Camera-type eye (tissue), 1 donor: Measurements from ENCODE around the gene OR8B2. TPM values are rescaled to one million over a fixed set of nuclear protein-coding genes. Genes with fewer than 3 reads are reported as not detected.

Experiments used
- total RNA-seq: library from RNA; depleted of rRNA; stranded (reverse); fragments of >200 nt; gene quantifications from one replicate; pipeline ENCODE4 v1.2.3, GENCODE V29; 2014

The OR8B2 gene, protein sequence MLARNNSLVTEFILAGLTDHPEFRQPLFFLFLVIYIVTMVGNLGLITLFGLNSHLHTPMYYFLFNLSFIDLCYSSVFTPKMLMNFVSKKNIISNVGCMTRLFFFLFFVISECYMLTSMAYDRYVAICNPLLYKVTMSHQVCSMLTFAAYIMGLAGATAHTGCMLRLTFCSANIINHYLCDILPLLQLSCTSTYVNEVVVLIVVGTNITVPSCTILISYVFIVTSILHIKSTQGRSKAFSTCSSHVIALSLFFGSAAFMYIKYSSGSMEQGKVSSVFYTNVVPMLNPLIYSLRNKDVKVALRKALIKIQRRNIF
- not detected for total RNA-seq

DNA sequence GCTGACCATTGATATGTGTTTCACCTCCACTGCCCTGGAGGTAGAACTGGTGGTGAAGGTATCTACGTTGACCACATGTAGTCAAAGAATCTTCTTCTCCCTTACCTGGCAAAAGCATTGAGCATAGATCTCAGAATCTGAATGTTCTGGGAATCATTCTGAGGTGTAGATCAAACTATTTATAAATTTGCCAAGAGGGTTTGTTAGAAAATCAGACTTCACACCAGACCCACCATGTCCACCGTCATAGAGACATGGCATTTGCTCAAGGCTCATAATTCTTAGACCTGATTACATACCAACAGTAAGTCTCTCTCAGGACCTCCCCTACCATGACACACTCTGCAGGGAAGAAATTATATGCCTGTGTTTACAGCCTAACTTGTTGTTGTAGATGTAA lies at the start of gene OR8B2:
OR8B2 (minus strand) TSS at position 101 of the 400 bp plus-strand sequence. CDS start 1,156 bp downstream, outside the sequence.

DNA sequence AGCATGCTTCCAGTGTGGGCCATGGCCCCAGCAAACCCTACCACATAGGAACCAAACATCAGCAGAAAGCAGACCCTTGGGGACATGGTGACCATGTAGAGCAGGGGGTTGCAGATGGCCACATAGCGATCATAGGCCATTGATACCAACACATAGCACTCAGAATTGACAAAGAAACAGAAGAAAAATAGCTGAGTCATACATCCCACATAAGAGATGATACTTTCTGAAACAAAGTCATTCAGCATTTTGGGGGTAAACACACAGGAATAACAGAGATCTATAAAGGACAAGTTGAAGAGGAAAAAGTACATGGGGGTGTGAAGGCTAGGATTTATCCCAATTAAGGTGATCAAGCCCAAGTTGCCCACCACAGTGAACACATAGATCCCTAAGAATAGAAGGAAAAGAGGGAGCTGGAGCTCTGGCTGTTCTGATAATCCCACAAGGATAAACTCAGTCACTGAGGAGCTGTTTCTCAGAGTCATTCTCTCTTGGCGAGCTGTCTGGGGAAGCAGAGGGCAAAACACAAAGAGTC lies 40.2 kb upstream of the OR8B2 start, which contains the start of gene OR8B4:
OR8B4 (minus strand) TSS at position 488 of the 538 bp plus-strand sequence; CDS start at position 488, 0 bp downstream.

DNA sequence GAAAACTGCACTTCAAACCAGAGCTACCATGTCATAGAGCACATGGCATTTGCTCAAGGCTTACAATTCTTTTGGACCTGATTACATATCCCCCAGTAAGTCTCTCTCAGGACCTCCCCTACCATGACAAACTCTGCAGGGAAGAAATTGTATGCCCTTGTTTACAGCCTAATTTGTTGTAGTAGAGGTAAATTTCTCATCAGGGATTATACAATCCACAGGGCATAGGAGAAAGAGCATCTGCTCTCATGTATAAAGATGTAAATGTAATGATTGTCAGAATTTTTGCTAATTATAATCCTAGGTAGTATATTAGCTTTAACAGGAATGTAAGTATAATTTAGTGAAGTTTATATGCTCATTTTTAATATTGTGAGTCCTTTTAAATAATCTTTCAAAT lies 14.6 kb upstream of the OR8B2 start, which contains the start of gene OR8B3:
OR8B3 (minus strand) TSS at position 101 of the 400 bp plus-strand sequence. CDS start 1,673 bp downstream, outside the sequence.

Other genes starting within 250 kb of the OR8B2 start
- not detected for gene OR10D3, start 201.2 kb downstream of the OR8B2 start, total RNA-seq
- gene OR8G1, start 143.4 kb downstream of the OR8B2 start, total RNA-seq = not detected
- gene OR8G5, start 128.1 kb downstream of the OR8B2 start, total RNA-seq = not detected
- not detected for gene OR8D1, start 70.5 kb downstream of the OR8B2 start, total RNA-seq
- not detected for gene OR8D2, start 64.3 kb downstream of the OR8B2 start, total RNA-seq
- gene OR8B3, start 14.5 kb upstream of the OR8B2 start, total RNA-seq = not detected
- gene OR8B4, start 40.4 kb upstream of the OR8B2 start, total RNA-seq = not detected
- not detected for gene OR8B8, start 61.2 kb upstream of the OR8B2 start, total RNA-seq
- gene OR8B12, start 159.2 kb upstream of the OR8B2 start, total RNA-seq = not detected
- gene OR8A1, start 185.5 kb upstream of the OR8B2 start, total RNA-seq = not detected
- not detected for gene PANX3, start 226.9 kb upstream of the OR8B2 start, total RNA-seq
- gene TBRG1, start 238.4 kb upstream of the OR8B2 start, total RNA-seq = 24.1 TPM